Endothelial cell of hepatic sinusoid (primary cell): Measurements from ENCODE around the gene CD79A.

Experiments used
- in situ Hi-C: cut with HindIII; loops from 2 replicates; pipeline ENCODE4 v1.10.0; 2017; ENCODE audit warnings: low sequenced_read_pairs

CD79A gene

GRCh38 chr19:41876847-41877832 lies at the start of gene CD79A:
CD79A (plus strand) TSS chr19:41877279; CDS start chr19:41877305, 26 bp downstream.
- in situ Hi-C loops: no loop called here

- in situ Hi-C loops: no loop called here
These were observed 38.9 kb upstream of the CD79A start for GRCh38 chr19:41837981-41838708.

GRCh38 chr19:41839211-41839610 lies 37.9 kb upstream of the CD79A start:
- in situ Hi-C loops: no loop called here

- in situ Hi-C loops: no loop called here
These were observed 33.7 kb upstream of the CD79A start for GRCh38 chr19:41843371-41843770.

- in situ Hi-C loops: no loop called here
These were observed 32.5 kb upstream of the CD79A start, which contains the start of gene LYPD4 for GRCh38 chr19:41844601-41845000. LYPD4 (minus strand) TSS chr19:41844683; CDS start chr19:41839285, 5,398 bp downstream.

GRCh38 chr19:41845001-41845050 lies 32.3 kb upstream of the CD79A start, which contains the start of gene DMRTC2:
DMRTC2 (plus strand) TSS chr19:41845042; CDS start chr19:41847429, 2,387 bp downstream.
- in situ Hi-C loops: no loop called here

GRCh38 chr19:41845051-41845590 lies 32.0 kb upstream of the CD79A start:
- in situ Hi-C loops: no loop called here

GRCh38 chr19:41847351-41848105 lies 29.6 kb upstream of the CD79A start:
- in situ Hi-C loops: no loop called here

GRCh38 chr19:41848666-41849065 lies 28.4 kb upstream of the CD79A start:
- in situ Hi-C loops: no loop called here

GRCh38 chr19:41849067-41849466 lies 28.0 kb upstream of the CD79A start:
- in situ Hi-C loops: no loop called here

- in situ Hi-C loops: loop anchor here (5.0 kb wide), 1 partner anchor 67 kb away; no protein-coding TSS in a partner anchor
These were observed 26.7 kb upstream of the CD79A start for GRCh38 chr19:41850381-41850780.

GRCh38 chr19:41851456-41851855 lies 25.6 kb upstream of the CD79A start:
- in situ Hi-C loops: loop anchor here (5.0 kb wide), 1 partner anchor 66 kb away; no protein-coding TSS in a partner anchor

GRCh38 chr19:41853344-41853743 lies 23.7 kb upstream of the CD79A start:
- in situ Hi-C loops: loop anchor here (5.0 kb wide), 1 partner anchor 64 kb away; no protein-coding TSS in a partner anchor

- in situ Hi-C loops: loop anchor here (5.0 kb wide), 1 partner anchor 64 kb away; no protein-coding TSS in a partner anchor
These were observed 23.3 kb upstream of the CD79A start for GRCh38 chr19:41853768-41854167.

- in situ Hi-C loops: no loop called here
These were observed 17.9 kb upstream of the CD79A start for GRCh38 chr19:41859213-41859617.

- in situ Hi-C loops: no loop called here
These were observed 17.3 kb upstream of the CD79A start, which contains the start of gene RPS19 for GRCh38 chr19:41859618-41860418. RPS19 (plus strand) TSS chr19:41860255; CDS start chr19:41860775, 520 bp downstream.

- in situ Hi-C loops: no loop called here
These were observed 16.5 kb upstream of the CD79A start for GRCh38 chr19:41860419-41861115.

- in situ Hi-C loops: no loop called here
These were observed 15.8 kb upstream of the CD79A start for GRCh38 chr19:41861116-41861768.

GRCh38 chr19:41861846-41862245 lies 15.2 kb upstream of the CD79A start:
- in situ Hi-C loops: no loop called here
